K562 (cell line): ENCODE data around the gene ZDHHC14. TPM values are rescaled to one million over a fixed set of nuclear protein-coding genes. Genes with fewer than 3 reads are reported as not detected.

Experiments
- ARNT ChIP-seq, 2 experiments: fragments of 450-650 bp; IDR thresholded peaks; 2 replicates each; pipeline ENCODE4 v1.6.1; 2016; ENCODE audit warnings: mild to moderate bottlenecking in 1 of 2
- BDP1 ChIP-seq: IDR thresholded peaks from 3 replicates; pipeline ENCODE4 v1.6.1; 2011; ENCODE audit not compliant: insufficient read length, insufficient read depth
- DMBX1 ChIP-seq: fragments of 250-450 bp; sonication (Bioruptor Pico); IDR thresholded peaks from 2 replicates; pipeline ENCODE4 v1.8.0; 2022; ENCODE audit warnings: inconsistent platforms, mild to moderate bottlenecking, moderate library complexity, borderline replicate concordance
- ETV6 ChIP-seq, 3 experiments: fragments of 150-350 bp in 1 of 3; sonication (generic) in 1 of 3; formaldehyde crosslinking in 1 of 3; IDR thresholded peaks; 2 replicates each; pipeline versions ENCODE4 v1.6.1 to v1.8.0; 2014 to 2022; ENCODE audit warnings: borderline replicate concordance in 2 of 3, low read depth in 2 of 3, antibody characterized with exemption in 1 of 3, low read length in 1 of 3, mild to moderate bottlenecking in 1 of 3, missing genetic modification reagents in 1 of 3
- FOS ChIP-seq: IDR thresholded peaks from 3 replicates; pipeline ENCODE4 v1.6.1; 2011; ENCODE audit not compliant: insufficient read length; ENCODE audit errors: extremely low read depth
- HDAC6 ChIP-seq: IDR thresholded peaks from 2 replicates; pipeline ENCODE4 v1.6.1; 2012; ENCODE audit warnings: low read depth, mild to moderate bottlenecking, control low read depth, inconsistent platforms, low read length, moderate library complexity
- IRF2 ChIP-seq: sonication (generic); formaldehyde crosslinking; IDR thresholded peaks from 2 replicates; pipeline ENCODE4 v1.8.1; 2022; ENCODE audit warnings: mild to moderate bottlenecking, missing genetic modification reagents
- NKRF ChIP-seq: fragments of 450-650 bp; IDR thresholded peaks from 2 replicates; pipeline ENCODE4 v1.6.1; 2016; ENCODE audit warnings: borderline replicate concordance
- NUFIP1 ChIP-seq: fragments of 450-650 bp; IDR thresholded peaks from 2 replicates; pipeline ENCODE4 v1.6.1; 2018; ENCODE audit not compliant: partially characterized antibody
- RB1 ChIP-seq: fragments of 450-650 bp; IDR thresholded peaks from 2 replicates; pipeline ENCODE4 v1.6.1; 2017; ENCODE audit warnings: low read depth, mild to moderate bottlenecking
- STAT6 ChIP-seq: sonication (generic); formaldehyde crosslinking; IDR thresholded peaks from 2 replicates; pipeline ENCODE4 v1.8.1; 2023; ENCODE audit warnings: mild to moderate bottlenecking, missing genetic modification reagents
- XRCC5 ChIP-seq: fragments of 200-400 bp; formaldehyde crosslinking; IDR thresholded peaks from 2 replicates; pipeline ENCODE4 v1.6.1; 2017; ENCODE audit warnings: low read depth, mild to moderate bottlenecking, low read length
- polyA plus RNA-seq, 8 experiments: library from polyadenylated mRNA; depleted of rRNA in 4 of 8; stranded (reverse) in 5 of 8; unstranded in 3 of 8; fragments of >200 nt; fragmentation: Nextera tagmentation in 2 of 8; fragmentation: Illumina TruSeq in 1 of 8; extraction: Ambion mirVana in 2 of 8; extraction: Trizol in 1 of 8; gene quantifications; 2 replicates each; pipeline versions ENCODE4 v1.2.1 to v1.2.3, GENCODE V29; 2011 to 2014; ENCODE audit warnings: inconsistent platforms in 1 of 8, missing spikeins in 1 of 8
- total RNA-seq, 7 experiments: library from RNA; depleted of rRNA in 6 of 7; stranded (reverse); fragments of >200 nt in 6 of 7; fragmentation: Illumina TruSeq in 2 of 7; extraction: Trizol in 2 of 7; gene quantifications; 2 replicates each; pipeline versions ENCODE4 v1.2.1 to v1.2.3, GENCODE V29; 2011 to 2021; ENCODE audit warnings: low replicate concordance in 1 of 7
- TF ChIP-seq, protein P1 (sequence below): sonication (generic); formaldehyde crosslinking; IDR thresholded peaks from 2 replicates; pipeline ENCODE4 v1.9.0; 2022; ENCODE audit warnings: mild to moderate bottlenecking, missing genetic modification reagents

ZDHHC14 gene
- total and polyA plus RNA-seq, 9 of the 15 experiments (the other 6 are each of a cell fraction or from before 2014, with no cell fraction given) = 0.92 to 23.1 (median 13.8) TPM

DNA sequence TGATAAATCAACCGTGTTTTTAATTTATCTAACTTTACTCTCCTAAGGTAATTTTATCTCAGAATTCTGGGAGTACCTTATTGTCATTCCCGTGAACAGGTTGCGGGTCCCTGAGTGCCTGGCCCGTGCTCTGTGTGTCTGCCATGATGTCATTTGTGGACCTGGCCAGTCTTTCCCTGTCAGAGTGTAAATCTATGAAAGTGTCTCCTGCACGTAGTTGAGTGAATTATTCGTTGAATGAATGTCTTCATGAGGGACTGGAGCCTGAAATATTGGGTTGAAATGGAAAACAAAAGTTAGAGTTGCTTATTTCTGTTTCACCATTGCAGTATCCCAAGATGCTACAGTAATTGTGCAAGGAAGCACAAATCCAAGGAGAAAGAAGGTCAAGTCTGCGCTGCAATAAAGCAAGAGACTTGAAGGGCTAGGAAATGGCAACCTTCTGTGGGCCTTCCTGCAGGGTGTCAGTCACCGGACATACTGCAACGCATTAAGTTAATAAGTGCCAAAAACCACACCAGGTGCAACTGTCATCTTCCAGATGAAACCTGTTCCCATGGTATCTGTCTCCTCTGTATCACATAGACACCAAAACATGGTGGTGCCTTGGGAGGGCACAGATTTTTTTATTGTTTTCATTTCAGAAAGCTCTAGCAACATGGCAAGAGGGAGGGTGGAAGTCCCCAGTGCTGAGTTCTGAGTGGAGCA is 135.5 kb downstream of the ZDHHC14 start (continued):
- TF ChIP-seq, protein P1, sequence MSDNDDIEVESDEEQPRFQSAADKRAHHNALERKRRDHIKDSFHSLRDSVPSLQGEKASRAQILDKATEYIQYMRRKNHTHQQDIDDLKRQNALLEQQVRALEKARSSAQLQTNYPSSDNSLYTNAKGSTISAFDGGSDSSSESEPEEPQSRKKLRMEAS = no peak
- no peak for TF ChIP-seq BDP1
- no peak for TF ChIP-seq NKRF
- no peak for TF ChIP-seq ARNT (IDR thresholded peaks at IDR 0.05)
- TF ChIP-seq NUFIP1 = no peak
- no peak for TF ChIP-seq IRF2 (CRISPR knock-in tag)
- no peak for TF ChIP-seq STAT6 (CRISPR knock-in tag)
- no peak for TF ChIP-seq FOS
- TF ChIP-seq DMBX1 = peak; percentile 37; the same call in 1 of the 2 replicates
- TF ChIP-seq RB1 = no peak
- TF ChIP-seq HDAC6 = no peak
- TF ChIP-seq XRCC5 = no peak
- no peak for TF ChIP-seq ETV6 (IDR thresholded peaks at IDR 0.05; ENCODE audit: borderline replicate concordance in 1 of 2, low read depth in 2 of 2, low read length in 1 of 2)
- TF ChIP-seq ETV6 (CRISPR knock-in tag; IDR thresholded peaks at IDR 0.05; ENCODE audit: borderline replicate concordance) = no peak
